GM21786 (cell line): Measurements from ENCODE around the gene CIAPIN1.
A peak's percentile ranks its signal among the peaks of the same experiment; 100 is the strongest.

Experiments used
- ATAC-seq: cut with Tn5 transposase; IDR thresholded peaks from one replicate; pipeline ENCODE4 v1.9.1; 2021; ENCODE audit not compliant: unreplicated experiment

CIAPIN1 gene

DNA sequence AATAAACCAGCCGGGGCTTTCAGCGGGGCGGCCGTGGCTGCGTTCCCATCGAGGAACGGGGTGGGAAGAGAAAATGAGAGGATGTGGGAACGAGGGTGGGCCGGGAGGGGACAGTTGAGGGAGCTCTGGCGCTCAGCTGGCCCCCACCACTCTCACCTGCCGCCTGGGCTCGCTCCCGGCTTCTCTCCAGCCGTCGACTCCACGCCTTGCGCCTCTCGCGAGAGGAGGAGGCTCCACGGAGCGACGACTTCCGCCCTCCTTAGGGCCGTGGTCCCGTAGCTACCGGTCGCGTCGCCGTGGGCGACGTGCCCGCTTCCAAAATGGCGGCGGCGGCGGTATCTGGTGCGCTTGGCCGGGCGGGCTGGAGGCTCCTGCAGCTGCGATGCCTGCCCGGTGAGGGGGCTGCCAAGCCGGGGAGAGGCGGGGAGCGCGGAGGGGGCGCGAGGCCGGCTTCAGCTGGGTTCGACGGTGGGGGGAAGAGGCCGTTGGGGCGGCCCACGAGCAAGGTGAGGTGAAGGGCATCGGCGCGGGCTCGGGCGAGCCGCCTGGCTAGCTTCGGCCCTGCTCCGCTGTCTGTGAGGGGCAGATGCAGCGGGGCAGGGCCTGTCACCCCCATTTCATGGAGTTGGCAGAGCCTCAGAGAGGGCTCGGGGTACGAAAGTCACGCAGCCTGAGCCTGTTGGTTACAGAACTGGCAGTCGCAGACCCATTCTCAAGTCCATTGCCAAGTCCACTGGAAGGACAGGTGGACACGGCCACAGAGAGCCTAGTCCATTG, at the start of gene CIAPIN1, which contains the start of gene COQ9:
Gene CIAPIN1 (minus strand): TSS at position 200 of the 777 bp plus-strand sequence. CDS start 6,457 bp downstream, outside the sequence.
Gene COQ9 (plus strand): TSS at position 294 of the 777 bp plus-strand sequence. CDS start 27 bp downstream, at position 321.
- ATAC-seq: peak; percentile 94

DNA sequence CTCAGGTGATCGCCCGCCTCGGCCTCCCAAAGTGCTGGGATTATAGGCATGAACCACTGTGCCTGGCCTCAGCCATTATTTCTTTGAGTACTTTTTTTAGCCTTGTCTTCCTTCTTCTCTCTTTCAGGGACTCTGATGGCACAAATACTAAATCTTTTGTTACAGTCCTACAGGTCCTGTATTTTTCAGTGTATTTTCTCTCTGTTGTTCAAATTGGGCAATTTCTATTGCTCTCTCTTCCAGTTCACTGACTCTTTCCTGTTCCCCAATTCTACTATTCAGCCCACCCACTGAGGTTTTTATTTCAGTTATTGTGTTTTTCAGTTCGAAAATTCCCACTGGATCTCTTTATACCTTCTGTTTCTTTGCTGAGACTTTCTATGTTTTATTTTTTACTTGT, 46.6 kb upstream of the CIAPIN1 start:
- no peak for ATAC-seq

GRCh38 chr16:57489229-57489628, 42.0 kb upstream of the CIAPIN1 start:
- ATAC-seq: no peak

GRCh38 chr16:57486858-57487834, 40.0 kb upstream of the CIAPIN1 start:
- ATAC-seq: no peak

GRCh38 chr16:57485916-57486857, 39.0 kb upstream of the CIAPIN1 start, which contains the start of gene DOK4:
Gene DOK4, minus strand, starts transcription at chr16:57486493. Its CDS starts 6,986 bp downstream, at chr16:57479507.
- ATAC-seq: peak; percentile 84

DNA sequence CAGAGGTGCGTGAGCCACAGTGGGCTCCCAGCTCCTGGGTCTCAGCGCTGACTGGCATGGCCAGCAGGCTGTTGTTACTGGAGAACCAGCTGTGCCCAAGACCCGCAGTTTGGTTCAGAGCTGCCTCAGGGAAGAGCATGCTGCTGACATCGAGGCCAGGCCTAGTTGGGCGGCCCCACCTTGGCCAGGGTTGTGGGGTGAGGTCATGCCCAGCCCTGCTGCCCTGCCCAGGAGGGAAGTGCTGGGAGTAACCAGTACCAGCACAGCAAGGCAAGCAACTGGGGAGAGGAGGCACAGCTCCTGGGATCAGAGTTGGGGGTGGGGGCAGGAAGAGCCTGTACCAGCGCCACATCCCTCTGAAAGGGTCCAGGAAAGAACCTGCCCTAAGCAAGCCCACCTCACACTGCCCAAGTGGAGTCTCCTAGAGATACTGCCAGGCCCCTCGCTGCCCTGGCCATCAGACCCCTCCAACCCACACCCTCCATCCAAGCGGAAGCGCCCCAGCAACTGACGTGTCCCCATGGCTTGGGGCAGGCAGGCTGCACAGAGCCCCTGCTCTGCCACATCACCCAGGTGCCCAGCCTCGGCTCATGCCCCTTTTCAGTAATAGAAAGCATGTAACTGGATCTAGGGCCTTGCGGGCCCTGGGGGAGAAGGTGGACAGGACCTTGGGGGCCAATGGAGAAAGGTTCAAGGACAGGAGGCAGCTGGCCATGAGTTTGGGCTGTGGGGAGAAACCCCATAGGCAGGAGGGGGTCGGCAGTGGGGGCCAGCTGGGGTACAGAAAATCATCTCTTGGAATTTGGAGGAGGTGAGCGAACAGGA, 38.1 kb upstream of the CIAPIN1 start:
- ATAC-seq: no peak

- no peak for ATAC-seq
Observed at GRCh38 chr16:57484515-57485005, 37.4 kb upstream of the CIAPIN1 start.

GRCh38 chr16:57483725-57484514, 36.7 kb upstream of the CIAPIN1 start:
- ATAC-seq: no peak

DNA sequence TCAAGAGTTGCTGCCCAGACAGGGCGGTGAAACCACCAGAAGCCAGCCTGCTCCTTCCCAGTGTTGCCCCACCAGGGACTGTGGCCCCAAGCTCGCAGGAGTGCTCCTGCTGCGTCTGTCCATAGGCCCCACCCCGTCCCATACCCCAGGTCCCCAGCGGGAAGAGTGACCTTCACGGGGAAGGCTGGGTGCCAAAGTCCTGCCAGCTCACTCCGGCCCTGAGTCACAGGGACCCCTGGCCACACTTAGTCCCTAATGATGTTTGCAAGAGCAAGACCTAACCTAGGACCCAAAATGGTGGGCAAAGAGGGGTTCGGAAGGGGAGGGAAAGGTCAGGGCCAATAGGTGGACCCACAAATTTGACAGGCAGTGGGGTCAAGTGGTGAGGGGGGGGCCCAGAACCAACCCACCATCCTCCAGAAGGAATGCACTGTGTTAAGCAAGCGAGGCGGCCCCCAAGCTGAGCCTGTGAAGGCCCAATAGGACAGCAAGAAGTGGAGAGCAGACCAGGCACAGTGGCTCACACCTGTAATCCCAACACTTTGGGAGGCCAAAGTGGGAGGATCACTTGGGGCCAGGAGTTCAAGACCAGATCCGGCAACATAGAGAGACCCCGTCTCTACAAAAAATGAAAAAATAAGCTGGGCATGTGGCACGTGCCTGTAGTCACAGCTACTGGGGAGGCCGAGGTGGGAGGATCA, 35.8 kb upstream of the CIAPIN1 start:
- ATAC-seq: no peak

GRCh38 chr16:57481421-57481820, 34.2 kb upstream of the CIAPIN1 start:
- no peak for ATAC-seq

- ATAC-seq: no peak
Observed at GRCh38 chr16:57480754-57481230, 33.6 kb upstream of the CIAPIN1 start.

GRCh38 chr16:57479976-57480753, 33.0 kb upstream of the CIAPIN1 start:
- no peak for ATAC-seq

GRCh38 chr16:57479205-57479975, 32.2 kb upstream of the CIAPIN1 start:
- ATAC-seq: no peak

GRCh38 chr16:57478396-57479204, 31.4 kb upstream of the CIAPIN1 start:
- ATAC-seq: no peak

- ATAC-seq: no peak
Observed at GRCh38 chr16:57477531-57478202, 30.5 kb upstream of the CIAPIN1 start.
